GM12878 (cell line): Measurements from ENCODE around the gene SNX11. TPM values are rescaled to one million over a fixed set of nuclear protein-coding genes. Genes with fewer than 3 reads are reported as not detected.

Source experiments
- ATAC-seq: fragments of 200-7000 bp; cut with Tn5 transposase; 3 replicates; pipeline ENCODE4 v1.9.1; 2020; ENCODE audit warnings: mild to moderate bottlenecking, moderate library complexity
- BruUV-seq: library from RNA; stranded (reverse); fragments of 400-500 nt; replicated peaks from 2 replicates; lab custom pipeline; 2021; lab: Mats Ljungman, UMichigan
- CTCF ChIA-PET: fragments of 300-600 bp; sonication (Branson Sonifier 250); formaldehyde crosslinking; extraction: SDS; loops from one replicate; lab custom pipeline; 2021; ENCODE audit warnings: inconsistent platforms; lab: Yijun Ruan, JAX
- POLR2A ChIA-PET: fragments of 350-600 bp; formaldehyde crosslinking; extraction: SDS; loops from one replicate; lab custom pipeline; 2021; ENCODE audit warnings: inconsistent platforms; lab: Charles Lee
- RAD21 ChIA-PET: fragments of 300-600 bp; sonication (Branson Sonifier 250); formaldehyde crosslinking; loops from one replicate; lab custom pipeline; 2023; ENCODE audit warnings: antibody characterized with exemption; ENCODE audit not compliant: unreplicated experiment; lab: Charles Lee
- SMC1A ChIA-PET: fragments of 300-600 bp; sonication (Branson Sonifier 250); formaldehyde crosslinking; loops from one replicate; lab custom pipeline; 2023; ENCODE audit not compliant: unreplicated experiment, uncharacterized antibody; lab: Charles Lee
- DNase-seq: peaks from one replicate; pipeline ENCODE4 v3.0.0-alpha.2; 2011; ENCODE audit warnings: low read depth, low spot score
- FAIRE-seq: peaks from 3 replicates; lab custom pipeline; 2011; peaks lifted over from hg19 to GRCh38; lab: Jason Lieb, UNC
- H2AFZ ChIP-seq: 2 replicates; pipeline ENCODE4 v1.6.0; 2011; ENCODE audit warnings: low read depth, low read length, control low read depth; ENCODE audit not compliant: control insufficient read depth
- H3K27ac ChIP-seq: 2 replicates; pipeline ENCODE4 v1.5.1; 2011; ENCODE audit warnings: control low read depth; ENCODE audit not compliant: control insufficient read depth, insufficient read depth
- H3K27me3 ChIP-seq, 2 experiments: replicated peaks in 1 of 2; 2 replicates each; pipeline versions ENCODE4 v1.6.0 to v1.6.1; 2011; ENCODE audit warnings: low read length in 1 of 2; ENCODE audit not compliant: control insufficient read depth in 2 of 2, insufficient read depth in 2 of 2
- H3K36me3 ChIP-seq, 2 experiments: 2 replicates each; pipeline ENCODE4 v1.5.1; 2011; ENCODE audit warnings: low read length in 1 of 2; ENCODE audit not compliant: control insufficient read depth in 2 of 2, insufficient read depth in 2 of 2
- H3K4me1 ChIP-seq: 2 replicates; pipeline ENCODE4 v1.6.1; 2011; ENCODE audit warnings: mild to moderate bottlenecking, low read length, moderate library complexity, mixed read lengths; ENCODE audit not compliant: control insufficient read depth, insufficient read depth
- H3K4me2 ChIP-seq: 2 replicates; pipeline ENCODE4 v1.6.0; 2011; ENCODE audit warnings: control low read depth; ENCODE audit not compliant: control insufficient read depth, insufficient read depth
- H3K4me3 ChIP-seq: fragments of 200-600 bp; sonication (generic); 2 replicates; pipeline ENCODE4 v1.5.1; 2016
- H3K79me2 ChIP-seq: 2 replicates; pipeline ENCODE4 v1.6.0; 2011; ENCODE audit warnings: low read length; ENCODE audit not compliant: control insufficient read depth, insufficient read depth
- H3K9ac ChIP-seq: 2 replicates; pipeline ENCODE4 v1.8.0; 2011; ENCODE audit warnings: low read length, control low read depth, mixed read lengths; ENCODE audit not compliant: control insufficient read depth, insufficient read depth
- H3K9me3 ChIP-seq: replicated peaks from 3 replicates; pipeline ENCODE4 v1.5.1; 2011; ENCODE audit warnings: mild to moderate bottlenecking, low read length; ENCODE audit not compliant: control insufficient read depth, insufficient read depth
- H4K20me1 ChIP-seq: 2 replicates; pipeline ENCODE4 v1.6.0; 2011; ENCODE audit not compliant: control insufficient read depth, insufficient read depth
- LARP7 ChIP-seq: fragments of 450-650 bp; IDR thresholded peaks from 2 replicates; pipeline ENCODE4 v1.6.1; 2017; ENCODE audit warnings: mild to moderate bottlenecking
- RFX5 ChIP-seq: IDR thresholded peaks from 2 replicates; pipeline ENCODE4 v1.6.1; 2011; ENCODE audit warnings: low read depth, low read length, improper control_type of control experiment
- WGBS: methylation state at CpG from one replicate; pipeline ENCODE4 v1.1.6; 2016; ENCODE audit warnings: low lambda C conversion rate; ENCODE audit not compliant: insufficient replicate concordance, insufficient coverage; ENCODE audit errors: missing lambda C conversion rate; 5-methylcytosine and 5-hydroxymethylcytosine counted together
- in situ Hi-C: fragments of 300-500 bp; cut with MboI; formaldehyde crosslinking; loops from 9 replicates; pipeline ENCODE4 v1.14.3; 2018; ENCODE audit warnings: mixed read lengths
- intact Hi-C: fragments of 100-400 bp; cut with micrococcal nuclease; formaldehyde crosslinking; loops from one replicate; pipeline ENCODE4 v1.14.2; 2022; ENCODE audit not compliant: unreplicated experiment
- microRNA counts: library from miRNA; unstranded; fragments of <30 nt; microRNA quantifications from one replicate; lab custom pipeline; 2016
- microRNA-seq: library from miRNA; unstranded; fragments of <30 nt; microRNA quantifications from one replicate; pipeline ENCODE4, GENCODE V29; 2018
- polyA plus RNA-seq, 11 experiments: library from polyadenylated mRNA; depleted of rRNA in 4 of 11; unstranded in 6 of 11; stranded (reverse) in 5 of 11; fragments of >200 nt; fragmentation: Nextera tagmentation in 4 of 11; fragmentation: Illumina TruSeq in 1 of 11; extraction: Ambion mirVana in 4 of 11; extraction: Trizol in 1 of 11; gene quantifications; 1 replicate in 1 of 11; 2 replicates in 10 of 11; pipeline versions ENCODE4 v1.2.1 to v1.2.3, GENCODE V29; 2011 to 2016; ENCODE audit warnings: inconsistent platforms in 2 of 11, missing spikeins in 2 of 11, low read depth in 1 of 11
- small RNA-seq: library from RNA; depleted of rRNA; stranded (forward); fragments of <200 nt; gene quantifications from one replicate; pipeline ENCODE3, GENCODE V24; 2014
- total RNA-seq, 4 experiments: library from RNA; depleted of rRNA in 3 of 4; stranded (reverse); fragments of >200 nt in 3 of 4; fragmentation: Illumina TruSeq in 1 of 4; extraction: Trizol in 1 of 4; gene quantifications; 2 replicates each; pipeline versions ENCODE4 v1.2.1 to v1.2.3, GENCODE V29; 2013 to 2021
- TF ChIP-seq, protein P1 (sequence below): fragments of 450-650 bp; IDR thresholded peaks from 2 replicates; pipeline ENCODE4 v1.6.1; 2017; ENCODE audit warnings: mild to moderate bottlenecking, moderate library complexity
- TF ChIP-seq, protein P2 (sequence below): IDR thresholded peaks from 2 replicates; pipeline ENCODE4 v1.6.1; 2012; ENCODE audit warnings: low read length, inconsistent platforms

SNX11 gene
- total and polyA plus RNA-seq, 10 of the 15 experiments (the other 5 are each of a cell fraction or from before 2014, with no cell fraction given), result 34.2 to 127 (median 61.8) TPM

DNA sequence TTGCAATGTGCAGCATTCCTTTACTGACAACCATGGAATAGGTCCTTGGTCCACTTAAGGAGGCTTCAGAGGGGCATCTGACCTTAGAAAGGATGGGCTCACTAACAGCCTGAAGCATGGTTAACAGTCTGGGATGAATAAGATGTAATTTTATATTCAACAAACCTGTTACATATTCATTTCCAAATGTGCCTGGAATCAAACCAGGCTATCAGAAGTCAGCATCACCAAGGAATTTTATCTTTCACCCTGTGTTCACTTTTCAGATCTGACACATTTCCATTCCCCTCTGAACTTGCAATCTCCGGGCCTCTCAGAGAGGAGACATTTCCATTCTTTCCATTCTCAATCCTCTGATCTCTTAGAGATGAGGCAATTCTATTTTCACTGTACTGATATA lies 62.4 kb downstream of the SNX11 start:
- H3K27me3 ChIP-seq, result no peaks in the 10 kb centered on the region
- no peaks in the 10 kb centered on the region for H3K9me3 ChIP-seq
- no peak overlapping the region for H3K9ac ChIP-seq
- no peak overlapping the region for H3K27ac ChIP-seq
- H3K79me2 ChIP-seq, result no peaks in the 10 kb centered on the region
- H4K20me1 ChIP-seq, result no peaks in the 10 kb centered on the region
- WGBS, result 96% methylated on average over 1 of the region's 1 CpG
- SMC1A ChIA-PET, result no interaction called here
- RAD21 ChIA-PET, result interaction anchor here (0.6 kb wide), 1 partner anchor 99 kb away, joined by 3 read pairs; no protein-coding TSS in a partner anchor
- FAIRE-seq (no peak), DNase-seq (no peak), ATAC-seq (no peak)
- intact Hi-C loops (no loop called here), in situ Hi-C loops (no loop called here)
- TF ChIP-seq, protein P1, sequence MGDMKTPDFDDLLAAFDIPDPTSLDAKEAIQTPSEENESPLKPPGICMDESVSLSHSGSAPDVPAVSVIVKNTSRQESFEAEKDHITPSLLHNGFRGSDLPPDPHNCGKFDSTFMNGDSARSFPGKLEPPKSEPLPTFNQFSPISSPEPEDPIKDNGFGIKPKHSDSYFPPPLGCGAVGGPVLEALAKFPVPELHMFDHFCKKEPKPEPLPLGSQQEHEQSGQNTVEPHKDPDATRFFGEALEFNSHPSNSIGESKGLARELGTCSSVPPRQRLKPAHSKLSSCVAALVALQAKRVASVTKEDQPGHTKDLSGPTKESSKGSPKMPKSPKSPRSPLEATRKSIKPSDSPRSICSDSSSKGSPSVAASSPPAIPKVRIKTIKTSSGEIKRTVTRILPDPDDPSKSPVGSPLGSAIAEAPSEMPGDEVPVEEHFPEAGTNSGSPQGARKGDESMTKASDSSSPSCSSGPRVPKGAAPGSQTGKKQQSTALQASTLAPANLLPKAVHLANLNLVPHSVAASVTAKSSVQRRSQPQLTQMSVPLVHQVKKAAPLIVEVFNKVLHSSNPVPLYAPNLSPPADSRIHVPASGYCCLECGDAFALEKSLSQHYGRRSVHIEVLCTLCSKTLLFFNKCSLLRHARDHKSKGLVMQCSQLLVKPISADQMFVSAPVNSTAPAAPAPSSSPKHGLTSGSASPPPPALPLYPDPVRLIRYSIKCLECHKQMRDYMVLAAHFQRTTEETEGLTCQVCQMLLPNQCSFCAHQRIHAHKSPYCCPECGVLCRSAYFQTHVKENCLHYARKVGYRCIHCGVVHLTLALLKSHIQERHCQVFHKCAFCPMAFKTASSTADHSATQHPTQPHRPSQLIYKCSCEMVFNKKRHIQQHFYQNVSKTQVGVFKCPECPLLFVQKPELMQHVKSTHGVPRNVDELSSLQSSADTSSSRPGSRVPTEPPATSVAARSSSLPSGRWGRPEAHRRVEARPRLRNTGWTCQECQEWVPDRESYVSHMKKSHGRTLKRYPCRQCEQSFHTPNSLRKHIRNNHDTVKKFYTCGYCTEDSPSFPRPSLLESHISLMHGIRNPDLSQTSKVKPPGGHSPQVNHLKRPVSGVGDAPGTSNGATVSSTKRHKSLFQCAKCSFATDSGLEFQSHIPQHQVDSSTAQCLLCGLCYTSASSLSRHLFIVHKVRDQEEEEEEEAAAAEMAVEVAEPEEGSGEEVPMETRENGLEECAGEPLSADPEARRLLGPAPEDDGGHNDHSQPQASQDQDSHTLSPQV, result no peak
- TF ChIP-seq, protein P2, sequence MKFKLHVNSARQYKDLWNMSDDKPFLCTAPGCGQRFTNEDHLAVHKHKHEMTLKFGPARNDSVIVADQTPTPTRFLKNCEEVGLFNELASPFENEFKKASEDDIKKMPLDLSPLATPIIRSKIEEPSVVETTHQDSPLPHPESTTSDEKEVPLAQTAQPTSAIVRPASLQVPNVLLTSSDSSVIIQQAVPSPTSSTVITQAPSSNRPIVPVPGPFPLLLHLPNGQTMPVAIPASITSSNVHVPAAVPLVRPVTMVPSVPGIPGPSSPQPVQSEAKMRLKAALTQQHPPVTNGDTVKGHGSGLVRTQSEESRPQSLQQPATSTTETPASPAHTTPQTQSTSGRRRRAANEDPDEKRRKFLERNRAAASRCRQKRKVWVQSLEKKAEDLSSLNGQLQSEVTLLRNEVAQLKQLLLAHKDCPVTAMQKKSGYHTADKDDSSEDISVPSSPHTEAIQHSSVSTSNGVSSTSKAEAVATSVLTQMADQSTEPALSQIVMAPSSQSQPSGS, result no peak
- TF ChIP-seq LARP7 (no peak), RFX5 (no peak)
- no peak overlapping the region for H3K4me2 ChIP-seq
- no peaks in the 10 kb centered on the region for H3K4me1 ChIP-seq
- no peak overlapping the region for H3K4me3 ChIP-seq
- no peak overlapping the region for H2AFZ ChIP-seq
- CTCF ChIA-PET, result no interaction called here
- POLR2A ChIA-PET, result no interaction called here
- H3K36me3 ChIP-seq, result peaks cover 0 to 3% of the 10 kb centered on the region in 2 experiments; a peak in 1 of 4 replicates
- no TSS peak for BruUV-seq

MicroRNAs within 50 kb of the gene (microRNA counts, 767-probe panel; counts per million panel counts)
- 55.3 counts per million for microRNA hsa-miR-1203 (lab: Ali Mortazavi, UCI)

Small RNA genes lying within 50 kb of the gene (microRNA-seq; reads per million reads assigned to microRNA genes)
- gene MIR1203, result not detected

Small RNA genes lying within 50 kb of the gene (small RNA-seq; reads per million reads assigned to genes)
- not detected for gene AC004477.2
- gene MIR1203, result not detected
- 0.16 reads per million for gene RNU6-1201P

Other genes with a start within 250 kb of the SNX11 start
- 1.8 and 2.1 TPM in 2 replicates for gene SP2, start 211.5 kb upstream of the SNX11 start, total RNA-seq (2014; rRNA removed)
- 1.6 TPM in 2 replicates for gene SP2, start 211.5 kb upstream of the SNX11 start, total RNA-seq (2014; rRNA removed; fragmentation: Illumina TruSeq; extraction: Trizol)
- gene SP2, start 211.5 kb upstream of the SNX11 start, total RNA-seq (2021), result 16.8 and 17.9 TPM in 2 replicates
- gene SP2, start 211.5 kb upstream of the SNX11 start, polyA plus RNA-seq (2011; rRNA removed), result 1.1 and 2.3 TPM in 2 replicates
- 12.9 and 19.1 TPM in 2 replicates for gene SP2, start 211.5 kb upstream of the SNX11 start, polyA plus RNA-seq (2014; fragmentation: Illumina TruSeq; extraction: Trizol)
- gene SP2, start 211.5 kb upstream of the SNX11 start, polyA plus RNA-seq (2014; fragmentation: Nextera tagmentation; extraction: Ambion mirVana), result 1 to 10 TPM; 1.2 to 1.9 TPM
- 7.3 and 10.4 TPM in 2 replicates for gene SP2, start 211.5 kb upstream of the SNX11 start, polyA plus RNA-seq (2014; rRNA removed)
- 10 to 100 TPM; 17.6 to 18.0 TPM for gene SP2, start 211.5 kb upstream of the SNX11 start, polyA plus RNA-seq (2016; fragmentation: Nextera tagmentation; extraction: Ambion mirVana)
- 43.4 and 45.9 TPM in 2 replicates for gene PNPO, start 166.2 kb upstream of the SNX11 start, total RNA-seq (2014; rRNA removed)
- gene PNPO, start 166.2 kb upstream of the SNX11 start, total RNA-seq (2014; rRNA removed; fragmentation: Illumina TruSeq; extraction: Trizol), result 33.6 and 34.5 TPM in 2 replicates
- 47.9 and 52.6 TPM in 2 replicates for gene PNPO, start 166.2 kb upstream of the SNX11 start, total RNA-seq (2021)
- gene PNPO, start 166.2 kb upstream of the SNX11 start, polyA plus RNA-seq (2011; rRNA removed), result 22.1 and 30.1 TPM in 2 replicates
- gene PNPO, start 166.2 kb upstream of the SNX11 start, polyA plus RNA-seq (2014; fragmentation: Illumina TruSeq; extraction: Trizol), result 40.1 and 41.3 TPM in 2 replicates
- gene PNPO, start 166.2 kb upstream of the SNX11 start, polyA plus RNA-seq (2014; fragmentation: Nextera tagmentation; extraction: Ambion mirVana), result 10 to 100 TPM; 13.9 to 32.3 TPM
- gene PNPO, start 166.2 kb upstream of the SNX11 start, polyA plus RNA-seq (2014; rRNA removed), result 32.9 and 34.1 TPM in 2 replicates
- 10 to 100 TPM; 40.2 to 42.1 TPM for gene PNPO, start 166.2 kb upstream of the SNX11 start, polyA plus RNA-seq (2016; fragmentation: Nextera tagmentation; extraction: Ambion mirVana)
- not detected in 2 replicates for gene PRR15L, start 149.9 kb upstream of the SNX11 start, total RNA-seq (2014; rRNA removed)
- not detected in 2 replicates for gene PRR15L, start 149.9 kb upstream of the SNX11 start, total RNA-seq (2014; rRNA removed; fragmentation: Illumina TruSeq; extraction: Trizol)
- gene PRR15L, start 149.9 kb upstream of the SNX11 start, total RNA-seq (2021), result not detected in 2 replicates
- not detected in 2 replicates for gene PRR15L, start 149.9 kb upstream of the SNX11 start, polyA plus RNA-seq (2011; rRNA removed)
- gene PRR15L, start 149.9 kb upstream of the SNX11 start, polyA plus RNA-seq (2014; fragmentation: Illumina TruSeq; extraction: Trizol), result not detected in 2 replicates
- gene PRR15L, start 149.9 kb upstream of the SNX11 start, polyA plus RNA-seq (2014; fragmentation: Nextera tagmentation; extraction: Ambion mirVana), result not detected
- gene PRR15L, start 149.9 kb upstream of the SNX11 start, polyA plus RNA-seq (2014; rRNA removed), result not detected in 2 replicates
- gene PRR15L, start 149.9 kb upstream of the SNX11 start, polyA plus RNA-seq (2016; fragmentation: Nextera tagmentation; extraction: Ambion mirVana), result under 1 TPM; 0.11 to 0.18 TPM
- 150 and 159 TPM in 2 replicates for gene CDK5RAP3, start 136.7 kb upstream of the SNX11 start, total RNA-seq (2014; rRNA removed)
- gene CDK5RAP3, start 136.7 kb upstream of the SNX11 start, total RNA-seq (2014; rRNA removed; fragmentation: Illumina TruSeq; extraction: Trizol), result 92.1 and 99.9 TPM in 2 replicates
- 168 and 177 TPM in 2 replicates for gene CDK5RAP3, start 136.7 kb upstream of the SNX11 start, total RNA-seq (2021)
- gene CDK5RAP3, start 136.7 kb upstream of the SNX11 start, polyA plus RNA-seq (2011; rRNA removed), result 101 and 127 TPM in 2 replicates
- 129 and 163 TPM in 2 replicates for gene CDK5RAP3, start 136.7 kb upstream of the SNX11 start, polyA plus RNA-seq (2014; fragmentation: Illumina TruSeq; extraction: Trizol)
- 100 to 1,000 TPM in 1 of 2 experiments, 10 to 100 TPM in 1; 69.4 to 160 TPM for gene CDK5RAP3, start 136.7 kb upstream of the SNX11 start, polyA plus RNA-seq (2014; fragmentation: Nextera tagmentation; extraction: Ambion mirVana)
- gene CDK5RAP3, start 136.7 kb upstream of the SNX11 start, polyA plus RNA-seq (2014; rRNA removed), result 204 and 209 TPM in 2 replicates
- 100 to 1,000 TPM; 223 to 237 TPM for gene CDK5RAP3, start 136.7 kb upstream of the SNX11 start, polyA plus RNA-seq (2016; fragmentation: Nextera tagmentation; extraction: Ambion mirVana)
- gene COPZ2, start 70.0 kb upstream of the SNX11 start, total RNA-seq (2014; rRNA removed), result 0.93 and 1.6 TPM in 2 replicates
- 2.3 and 2.7 TPM in 2 replicates for gene COPZ2, start 70.0 kb upstream of the SNX11 start, total RNA-seq (2014; rRNA removed; fragmentation: Illumina TruSeq; extraction: Trizol)
- gene COPZ2, start 70.0 kb upstream of the SNX11 start, total RNA-seq (2021), result 3.6 and 4.3 TPM in 2 replicates
- gene COPZ2, start 70.0 kb upstream of the SNX11 start, polyA plus RNA-seq (2011; rRNA removed), result 0.20 and 0.27 TPM in 2 replicates
- gene COPZ2, start 70.0 kb upstream of the SNX11 start, polyA plus RNA-seq (2014; fragmentation: Illumina TruSeq; extraction: Trizol), result 1.8 and 3.3 TPM in 2 replicates
- 1 to 10 TPM; 2.5 to 2.9 TPM for gene COPZ2, start 70.0 kb upstream of the SNX11 start, polyA plus RNA-seq (2014; fragmentation: Nextera tagmentation; extraction: Ambion mirVana)
- 2.7 and 3.1 TPM in 2 replicates for gene COPZ2, start 70.0 kb upstream of the SNX11 start, polyA plus RNA-seq (2014; rRNA removed)
- 1 to 10 TPM; 2.0 to 3.2 TPM for gene COPZ2, start 70.0 kb upstream of the SNX11 start, polyA plus RNA-seq (2016; fragmentation: Nextera tagmentation; extraction: Ambion mirVana)
- 16.5 and 16.8 TPM in 2 replicates for gene NFE2L1, start 59.4 kb upstream of the SNX11 start, total RNA-seq (2014; rRNA removed)
- 36.2 and 39.9 TPM in 2 replicates for gene NFE2L1, start 59.4 kb upstream of the SNX11 start, total RNA-seq (2014; rRNA removed; fragmentation: Illumina TruSeq; extraction: Trizol)
- gene NFE2L1, start 59.4 kb upstream of the SNX11 start, total RNA-seq (2021), result 62.3 and 72.8 TPM in 2 replicates
- gene NFE2L1, start 59.4 kb upstream of the SNX11 start, polyA plus RNA-seq (2011; rRNA removed), result 84.5 and 104 TPM in 2 replicates
- gene NFE2L1, start 59.4 kb upstream of the SNX11 start, polyA plus RNA-seq (2014; fragmentation: Illumina TruSeq; extraction: Trizol), result 60.5 and 63.8 TPM in 2 replicates
- 1 to 10 TPM; 3.8 to 4.1 TPM for gene NFE2L1, start 59.4 kb upstream of the SNX11 start, polyA plus RNA-seq (2014; fragmentation: Nextera tagmentation; extraction: Ambion mirVana)
- 44.7 and 48.6 TPM in 2 replicates for gene NFE2L1, start 59.4 kb upstream of the SNX11 start, polyA plus RNA-seq (2014; rRNA removed)
- gene NFE2L1, start 59.4 kb upstream of the SNX11 start, polyA plus RNA-seq (2016; fragmentation: Nextera tagmentation; extraction: Ambion mirVana), result 10 to 100 TPM; 11.1 to 11.5 TPM
- gene CBX1, start 6.3 kb upstream of the SNX11 start, total RNA-seq (2014; rRNA removed), result 46.1 and 48.2 TPM in 2 replicates
- 76.7 and 76.9 TPM in 2 replicates for gene CBX1, start 6.3 kb upstream of the SNX11 start, total RNA-seq (2014; rRNA removed; fragmentation: Illumina TruSeq; extraction: Trizol)
- gene CBX1, start 6.3 kb upstream of the SNX11 start, total RNA-seq (2021), result 55.6 and 57.2 TPM in 2 replicates
- gene CBX1, start 6.3 kb upstream of the SNX11 start, polyA plus RNA-seq (2011; rRNA removed), result 39.3 and 52.5 TPM in 2 replicates
- gene CBX1, start 6.3 kb upstream of the SNX11 start, polyA plus RNA-seq (2014; fragmentation: Illumina TruSeq; extraction: Trizol), result 99.2 and 133 TPM in 2 replicates
- 10 to 100 TPM; 11.8 to 20.3 TPM for gene CBX1, start 6.3 kb upstream of the SNX11 start, polyA plus RNA-seq (2014; fragmentation: Nextera tagmentation; extraction: Ambion mirVana)
- gene CBX1, start 6.3 kb upstream of the SNX11 start, polyA plus RNA-seq (2014; rRNA removed), result 43.4 and 45.4 TPM in 2 replicates
- 10 to 100 TPM; 36.6 to 41.6 TPM for gene CBX1, start 6.3 kb upstream of the SNX11 start, polyA plus RNA-seq (2016; fragmentation: Nextera tagmentation; extraction: Ambion mirVana)